ENCODE measurements around the gene ZNF536. TPM values are rescaled to one million over a fixed set of nuclear protein-coding genes. Genes with fewer than 3 reads are reported as not detected.
"Not testable (repeated sequence)": the region's sequence is repeated elsewhere in the genome, so short reads cannot be mapped to it uniquely, and the experiment has no call there.

Gene ZNF536
- total RNA-seq, 1 experiment from 2014 or later, result 2.7 TPM

DNA sequence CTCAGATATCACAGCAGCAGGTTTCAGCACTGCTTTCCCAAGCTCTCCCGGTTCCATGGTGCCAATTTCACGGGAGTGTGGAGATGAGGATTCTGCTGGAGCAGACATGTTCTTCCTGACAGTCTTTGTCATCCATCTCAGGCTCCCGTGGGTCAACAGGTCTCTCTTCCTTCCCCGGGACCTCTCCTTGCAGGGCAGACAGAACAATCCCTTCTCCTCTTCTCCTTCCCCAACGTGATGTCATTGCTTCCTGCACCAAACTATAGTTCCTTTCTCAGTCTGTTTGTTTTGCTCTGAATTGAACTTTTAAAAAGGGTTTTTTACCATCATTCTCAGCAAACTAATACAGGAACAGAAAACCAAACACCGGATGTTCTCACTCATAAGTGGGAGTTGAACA, 107.9 kb downstream of the ZNF536 start:
- in situ Hi-C loops (cut with HindIII; ENCODE audit: low pct_unique_long_range_greater_than_20kb, low sequenced_read_pairs), result no loop called here
- DNase-seq (ENCODE audit: low read depth, low spot score), result peak; percentile 62

- no peak for DNase-seq (ENCODE audit: low read depth, low spot score)
- in situ Hi-C loops (cut with HindIII; ENCODE audit: low pct_unique_long_range_greater_than_20kb, low sequenced_read_pairs), result no loop called here
These were observed 108.9 kb downstream of the ZNF536 start for GRCh38 chr19:30481063-30481462.

DNA sequence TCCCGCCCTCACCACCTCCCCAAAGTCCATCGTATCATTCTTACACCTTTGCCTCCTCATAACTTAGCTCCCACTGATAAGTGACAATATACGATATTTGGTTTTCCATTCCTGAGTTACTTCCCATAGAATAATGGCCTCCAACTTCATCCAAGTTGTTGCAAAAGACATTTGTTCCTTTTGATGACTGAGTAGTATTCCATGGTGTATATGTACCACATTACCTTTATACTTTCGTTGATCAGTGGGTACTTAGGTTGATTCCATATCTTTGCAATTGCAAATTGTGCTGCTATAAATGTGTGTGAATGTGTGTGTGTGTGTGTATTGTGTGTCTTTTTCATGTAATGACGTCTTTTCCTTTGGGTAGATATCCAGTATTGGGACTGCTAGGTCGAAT, 109.6 kb downstream of the ZNF536 start:
- in situ Hi-C loops (cut with HindIII; ENCODE audit: low pct_unique_long_range_greater_than_20kb, low sequenced_read_pairs), result no loop called here
- DNase-seq (ENCODE audit: low read depth, low spot score), result no peak

DNA sequence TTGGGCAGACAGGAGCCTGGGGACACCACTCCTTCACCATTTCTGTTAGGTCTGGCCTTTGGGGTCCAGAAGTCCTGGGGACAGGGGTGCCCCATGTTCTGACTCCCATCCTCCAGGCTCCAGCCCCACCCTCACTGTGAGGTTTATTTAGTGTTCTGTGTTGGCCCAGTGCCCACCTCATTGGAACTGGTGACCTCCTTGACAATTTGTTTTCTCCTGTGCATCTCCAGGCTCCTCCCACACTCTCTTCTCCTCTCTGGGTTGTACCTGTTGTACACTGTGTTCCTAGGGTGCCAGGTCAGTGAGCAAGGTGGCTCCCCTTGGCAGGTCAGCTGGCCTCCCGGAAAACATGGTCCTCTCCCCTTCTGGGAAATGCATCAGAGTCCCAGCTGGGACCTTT, 110.8 kb downstream of the ZNF536 start:
- DNase-seq (ENCODE audit: low read depth, low spot score), result no peak
- in situ Hi-C loops (cut with HindIII; ENCODE audit: low pct_unique_long_range_greater_than_20kb, low sequenced_read_pairs), result no loop called here

GRCh38 chr19:30486250-30486649, 114.1 kb downstream of the ZNF536 start:
- DNase-seq (ENCODE audit: low read depth, low spot score); in situ Hi-C loops (cut with HindIII; ENCODE audit: low pct_unique_long_range_greater_than_20kb, low sequenced_read_pairs): not testable (repeated sequence)

DNA sequence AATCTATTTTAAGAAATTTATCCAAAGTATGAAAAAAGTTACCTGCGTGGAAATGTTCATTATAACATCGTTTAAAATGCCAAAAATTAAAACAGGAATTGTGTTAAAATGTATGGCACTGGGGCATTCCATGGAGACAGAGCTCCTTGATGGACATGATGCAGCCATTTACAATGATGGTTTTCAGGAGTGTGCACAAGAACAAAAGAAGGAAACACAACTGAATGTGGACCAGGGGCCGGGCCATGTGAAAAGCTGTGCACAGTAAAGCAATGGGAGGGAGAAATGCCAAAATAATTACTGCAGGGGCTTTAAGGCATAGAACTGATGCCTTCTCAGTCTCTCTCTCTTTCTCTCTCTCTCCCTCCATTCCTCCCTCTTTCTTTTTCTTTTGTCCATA, 115.0 kb downstream of the ZNF536 start:
- in situ Hi-C loops (cut with HindIII; ENCODE audit: low pct_unique_long_range_greater_than_20kb, low sequenced_read_pairs), result no loop called here
- DNase-seq (ENCODE audit: low read depth, low spot score), result no peak

DNA sequence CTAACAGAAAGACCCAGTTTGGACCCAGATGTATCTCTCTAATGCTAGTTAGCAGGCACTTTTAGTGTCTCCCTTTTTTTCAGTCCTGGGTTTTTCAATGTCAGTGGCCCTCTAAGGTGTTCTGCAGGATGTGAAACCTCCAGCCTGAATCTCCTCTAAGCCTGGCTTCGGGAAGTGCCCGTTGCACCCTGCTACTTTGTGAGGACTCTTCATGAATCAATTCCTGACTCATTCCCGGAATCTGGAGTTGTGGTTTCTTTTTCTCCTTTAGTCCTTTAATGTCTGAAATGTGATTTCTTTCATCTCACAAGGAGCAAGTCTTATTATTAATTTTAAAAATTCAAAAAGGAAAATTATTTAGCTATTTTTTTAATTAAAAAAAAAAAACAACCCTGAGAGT, 116.0 kb downstream of the ZNF536 start:
- DNase-seq (ENCODE audit: low read depth, low spot score), result no peak
- in situ Hi-C loops (cut with HindIII; ENCODE audit: low pct_unique_long_range_greater_than_20kb, low sequenced_read_pairs), result no loop called here

DNA sequence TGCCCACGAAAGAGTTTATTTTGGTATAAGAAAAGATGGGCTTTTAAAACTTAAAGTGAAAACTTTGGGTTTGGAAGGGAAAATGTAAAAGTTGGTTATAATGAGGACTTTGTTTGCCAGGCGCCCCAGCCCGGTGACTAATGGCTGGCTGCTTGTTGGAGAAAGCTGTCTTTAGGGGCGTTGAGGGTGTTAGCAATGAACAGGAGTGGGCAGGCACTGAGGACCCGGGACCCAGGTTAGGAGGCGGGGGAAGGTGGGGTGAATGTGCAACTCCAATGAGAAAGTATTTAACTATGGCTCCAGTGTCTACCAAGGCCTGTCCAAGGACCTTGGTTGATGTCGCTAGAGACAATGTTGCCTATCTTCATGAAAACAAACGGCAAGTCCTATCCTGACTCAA, 118.6 kb downstream of the ZNF536 start:
- DNase-seq (ENCODE audit: low read depth, low spot score), result no peak
- in situ Hi-C loops (cut with HindIII; ENCODE audit: low pct_unique_long_range_greater_than_20kb, low sequenced_read_pairs), result no loop called here

- no peak for DNase-seq (ENCODE audit: low read depth, low spot score)
- in situ Hi-C loops (cut with HindIII; ENCODE audit: low pct_unique_long_range_greater_than_20kb, low sequenced_read_pairs), result no loop called here
These were observed 120.5 kb downstream of the ZNF536 start for GRCh38 chr19:30492586-30493270.

- DNase-seq (ENCODE audit: low read depth, low spot score), result no peak
- in situ Hi-C loops (cut with HindIII; ENCODE audit: low pct_unique_long_range_greater_than_20kb, low sequenced_read_pairs), result no loop called here
These were observed 124.8 kb downstream of the ZNF536 start for GRCh38 chr19:30497034-30497433.

- DNase-seq (ENCODE audit: low read depth, low spot score); in situ Hi-C loops (cut with HindIII; ENCODE audit: low pct_unique_long_range_greater_than_20kb, low sequenced_read_pairs): not testable (repeated sequence)
These were observed 125.9 kb downstream of the ZNF536 start for GRCh38 chr19:30498085-30498484.

DNA sequence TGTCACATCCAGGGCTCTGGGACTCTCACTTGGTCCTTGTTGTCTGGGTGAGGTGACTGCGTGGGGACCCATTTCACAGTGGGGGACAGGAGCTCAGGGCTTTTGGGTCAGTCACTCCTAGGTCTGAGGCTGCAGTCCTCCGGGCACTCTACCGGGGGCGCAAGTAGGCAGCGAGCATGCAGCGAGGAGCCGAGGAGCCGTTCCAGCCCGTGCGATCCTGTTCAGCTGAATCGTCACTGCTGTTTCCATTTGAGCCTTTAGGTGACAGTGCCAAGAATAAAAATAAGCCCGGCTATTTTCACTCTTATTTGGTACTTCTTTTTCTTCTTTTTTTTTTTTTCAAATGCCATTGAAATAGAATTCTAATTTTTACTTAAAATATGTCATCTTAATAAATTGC, 126.5 kb downstream of the ZNF536 start:
- peak; percentile 37 for DNase-seq (ENCODE audit: low read depth, low spot score)
- in situ Hi-C loops (cut with HindIII; ENCODE audit: low pct_unique_long_range_greater_than_20kb, low sequenced_read_pairs), result no loop called here

DNA sequence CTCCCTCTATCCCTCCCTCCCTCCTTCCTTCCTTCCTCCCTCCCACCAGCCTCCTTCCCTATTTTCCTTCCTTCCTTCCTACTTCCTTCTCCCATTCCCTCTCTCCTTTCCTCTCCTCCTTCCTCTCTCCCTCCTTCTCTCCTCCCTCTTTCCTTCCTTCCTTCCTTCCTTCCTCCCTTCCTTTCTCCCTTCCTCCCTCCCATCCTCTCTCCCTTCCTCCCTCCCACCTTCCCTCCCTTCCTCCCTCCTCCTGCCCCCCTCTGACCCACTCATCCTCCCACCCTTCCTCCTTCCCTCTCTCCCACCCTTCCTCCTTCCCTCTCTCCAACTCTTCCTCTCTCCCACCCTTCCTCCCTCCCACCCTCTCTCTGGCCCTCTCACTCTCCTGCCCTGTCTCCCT, 132.1 kb downstream of the ZNF536 start:
- in situ Hi-C loops (cut with HindIII; ENCODE audit: low pct_unique_long_range_greater_than_20kb, low sequenced_read_pairs), result no loop called here
- DNase-seq (ENCODE audit: low read depth, low spot score), result no peak

- in situ Hi-C loops (cut with HindIII; ENCODE audit: low pct_unique_long_range_greater_than_20kb, low sequenced_read_pairs), result no loop called here
- DNase-seq (ENCODE audit: low read depth, low spot score), result peak; percentile 26
These were observed 140.2 kb downstream of the ZNF536 start for GRCh38 chr19:30512176-30513081.

DNA sequence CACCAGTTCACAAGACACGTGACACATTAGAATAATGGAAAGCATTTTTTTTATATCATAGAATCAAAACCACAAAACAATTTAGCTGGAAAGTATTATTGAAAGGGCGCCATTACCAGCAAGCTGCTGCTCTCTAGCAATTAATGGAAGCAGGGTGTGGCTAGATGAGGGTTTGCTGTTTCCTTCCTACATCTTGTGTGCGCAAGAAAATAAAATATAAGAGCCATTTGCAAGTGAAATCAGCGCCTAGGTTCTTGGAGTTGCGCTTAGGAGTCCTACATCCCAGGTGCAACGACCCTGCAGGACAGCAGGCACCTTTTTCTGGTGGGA, 140.9 kb downstream of the ZNF536 start:
- no peak for DNase-seq (ENCODE audit: low read depth, low spot score)
- in situ Hi-C loops (cut with HindIII; ENCODE audit: low pct_unique_long_range_greater_than_20kb, low sequenced_read_pairs), result no loop called here

DNA sequence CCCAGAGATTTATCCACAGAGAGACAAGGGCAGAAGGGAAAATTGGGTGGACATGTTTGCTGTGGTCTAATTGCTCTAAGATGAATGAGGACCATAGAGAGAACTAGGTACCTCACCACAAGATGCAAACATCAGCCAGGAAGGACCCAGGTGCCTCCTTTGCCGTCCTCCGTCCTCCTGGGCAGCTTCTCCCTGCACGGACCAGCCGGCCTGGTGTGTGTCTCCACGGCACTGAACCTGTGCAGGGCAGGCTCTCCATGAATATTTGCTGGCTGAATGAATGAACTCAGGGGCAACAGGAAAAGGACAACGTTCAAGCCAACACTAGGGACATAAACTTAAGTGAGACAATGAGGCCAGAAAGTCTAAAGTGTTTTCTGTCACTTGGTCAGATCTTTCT, 143.9 kb downstream of the ZNF536 start:
- in situ Hi-C loops (cut with HindIII; ENCODE audit: low pct_unique_long_range_greater_than_20kb, low sequenced_read_pairs), result no loop called here
- DNase-seq (ENCODE audit: low read depth, low spot score), result no peak

GRCh38 chr19:30516531-30516930, 144.3 kb downstream of the ZNF536 start:
- in situ Hi-C loops (cut with HindIII; ENCODE audit: low pct_unique_long_range_greater_than_20kb, low sequenced_read_pairs), result no loop called here
- DNase-seq (ENCODE audit: low read depth, low spot score), result peak; percentile 35

- no peak for DNase-seq (ENCODE audit: low read depth, low spot score)
- in situ Hi-C loops (cut with HindIII; ENCODE audit: low pct_unique_long_range_greater_than_20kb, low sequenced_read_pairs), result no loop called here
These were observed 146.9 kb downstream of the ZNF536 start for GRCh38 chr19:30518965-30519606.

Data from SK-MEL-5 (cell line).